Fibroblast of skin of abdomen (primary cell): ENCODE data around the gene ELMO1.

Experiments used
- DNase-seq: peaks from one replicate; pipeline ENCODE4 v3.0.0-alpha.2; 2013

ELMO1 gene

GRCh38 chr7:37262181-37262580 lies 186.5 kb downstream of the ELMO1 start:
- DNase-seq = no peak

- no peak for DNase-seq
Observed at GRCh38 chr7:37259319-37259821, 189.3 kb downstream of the ELMO1 start.

GRCh38 chr7:37256631-37257030 lies 192.0 kb downstream of the ELMO1 start:
- no peak for DNase-seq

DNA sequence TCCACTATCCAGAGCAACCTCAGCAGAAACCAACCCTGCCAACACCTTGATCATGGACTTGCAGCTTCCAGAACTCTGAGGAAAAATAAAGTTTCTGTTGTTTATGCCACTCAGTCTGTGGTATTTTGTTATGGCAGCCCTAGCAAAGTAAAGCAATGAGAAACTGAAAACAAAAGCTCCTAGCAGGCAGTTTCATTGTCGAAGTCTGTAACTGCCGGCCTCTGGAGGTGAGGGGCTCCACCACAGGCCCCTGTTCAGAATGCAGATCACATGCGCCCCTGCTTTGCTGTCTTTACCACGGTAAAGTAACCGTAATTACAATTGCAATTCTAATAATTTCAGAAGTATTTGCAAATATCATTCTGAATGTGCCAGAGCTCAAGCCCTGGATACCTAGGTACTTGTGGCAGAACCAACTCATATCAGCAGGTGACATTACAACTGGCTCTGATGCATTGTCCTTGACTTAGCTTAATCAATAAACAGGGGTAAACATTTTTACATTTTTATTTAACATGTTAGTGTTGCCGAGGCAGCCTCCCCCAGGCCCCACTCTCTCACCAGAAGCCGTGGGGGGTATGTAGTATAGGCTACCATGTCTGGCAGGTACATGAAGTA lies 193.2 kb downstream of the ELMO1 start:
- DNase-seq = no peak

GRCh38 chr7:37251222-37251621 lies 197.4 kb downstream of the ELMO1 start:
- DNase-seq = no peak

DNA sequence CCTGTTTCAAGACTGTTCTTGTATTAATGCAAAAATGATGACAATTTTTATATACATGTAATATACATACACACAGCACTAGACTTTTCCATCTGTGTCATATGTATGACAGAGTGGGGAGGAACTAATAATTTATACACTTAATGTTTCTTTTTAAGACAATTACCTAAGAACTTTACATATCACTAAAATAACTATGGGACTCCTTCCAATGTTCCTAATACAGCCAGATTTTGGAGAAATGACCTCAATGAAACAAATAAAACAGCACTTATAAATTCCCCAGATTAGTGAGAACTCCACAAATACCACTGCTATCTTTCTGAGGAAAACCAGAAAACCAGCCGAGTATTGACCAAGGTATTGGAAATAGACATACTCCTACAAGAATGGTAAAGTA lies 199.4 kb downstream of the ELMO1 start:
- no peak for DNase-seq

DNA sequence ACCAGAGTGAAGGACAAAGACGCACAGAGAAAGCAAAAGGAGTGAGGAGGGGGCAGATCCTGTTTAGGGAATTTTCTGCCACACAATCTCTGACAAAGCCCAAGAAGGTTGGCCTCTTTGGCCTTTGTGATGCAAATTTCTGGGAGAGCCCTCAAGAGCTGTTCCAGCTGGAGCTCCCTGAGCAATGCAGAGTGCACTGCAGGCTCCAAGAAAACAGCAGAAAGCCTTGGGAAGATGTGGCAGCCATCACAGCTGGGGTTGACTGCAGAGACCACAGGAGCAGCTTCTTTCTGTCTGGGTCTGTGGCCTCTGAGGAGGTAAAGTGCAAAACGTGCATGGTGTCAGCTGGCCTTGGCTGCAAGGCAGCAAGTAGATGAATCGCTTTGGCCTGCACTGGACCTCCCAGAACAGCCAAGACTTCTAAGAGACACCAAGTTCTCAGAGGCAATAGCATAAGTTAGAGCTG lies 200.2 kb downstream of the ELMO1 start:
- no peak for DNase-seq

DNA sequence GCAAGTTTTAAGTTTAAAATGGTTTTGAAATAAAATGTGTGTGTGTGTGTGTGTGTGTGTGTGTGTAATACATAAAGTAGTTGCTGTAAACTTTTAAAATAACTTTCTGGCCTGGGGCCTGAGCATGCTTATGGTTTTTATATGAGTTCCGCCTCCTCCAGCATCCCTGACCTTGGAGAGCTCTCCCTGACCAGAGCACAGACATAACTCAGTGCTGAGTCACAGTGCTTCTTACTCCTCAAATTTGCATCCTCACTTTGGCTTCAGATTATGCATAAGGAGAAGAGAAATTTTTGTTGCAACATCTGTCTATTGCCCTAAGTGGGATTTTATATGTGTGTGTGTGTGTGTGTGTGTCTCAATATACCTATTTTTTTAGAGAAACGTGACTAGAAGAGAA lies 200.8 kb downstream of the ELMO1 start:
- DNase-seq = peak; percentile 49

DNA sequence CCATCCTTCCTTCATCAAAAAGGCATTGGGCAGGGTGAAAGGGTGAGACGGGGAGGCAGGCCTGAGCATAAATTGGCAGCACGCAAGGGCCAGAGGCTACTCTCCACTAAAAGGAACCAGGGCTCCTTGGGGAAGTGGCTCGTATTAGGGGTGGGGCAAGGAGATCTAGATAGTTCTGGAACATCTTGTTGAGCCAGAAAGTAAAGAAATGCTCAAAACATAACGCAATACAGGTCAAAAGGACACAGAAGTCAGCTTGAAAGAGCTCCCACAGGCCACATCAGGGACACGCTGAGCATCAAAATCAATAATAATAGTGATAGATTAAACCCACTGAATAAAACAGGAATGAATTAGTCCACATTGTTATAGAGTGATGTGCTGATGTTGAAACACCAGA lies 203.1 kb downstream of the ELMO1 start:
- no peak for DNase-seq

DNA sequence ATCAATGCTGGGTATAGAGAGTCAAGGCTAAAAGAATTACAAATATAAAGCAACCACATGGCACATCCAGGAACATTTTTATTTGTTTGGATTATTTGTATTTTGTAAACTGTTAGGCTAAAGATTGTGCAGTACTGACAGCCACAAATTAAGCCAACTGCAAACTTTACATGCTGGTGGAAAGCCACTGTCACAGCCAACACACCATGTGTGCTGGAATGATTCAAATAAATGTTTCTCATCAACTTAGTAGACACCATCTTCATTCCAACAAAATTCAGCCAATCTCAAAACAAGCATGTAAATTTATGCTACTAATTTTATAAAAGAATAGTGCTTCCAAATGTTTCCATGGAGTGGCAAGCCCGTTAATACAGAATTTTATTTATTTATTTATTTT lies 211.8 kb downstream of the ELMO1 start:
- DNase-seq = no peak

DNA sequence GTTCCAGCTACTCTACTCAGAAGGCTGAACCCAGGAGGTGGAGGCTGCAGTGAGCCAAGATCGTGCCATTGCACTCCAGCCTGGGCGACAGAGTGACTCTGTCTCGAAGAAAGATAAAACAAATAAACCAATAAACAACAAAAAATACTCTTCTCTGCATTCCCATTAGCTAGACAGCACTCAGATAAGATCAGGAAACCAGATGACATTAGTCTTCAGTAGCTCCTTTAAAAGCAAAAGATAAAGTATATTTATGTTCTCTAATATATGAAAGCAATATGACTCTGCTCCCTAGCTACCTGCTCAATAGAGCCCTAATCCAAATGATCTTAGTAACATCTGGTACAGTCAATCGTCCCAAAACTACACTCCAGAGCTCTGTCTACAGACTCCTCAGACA lies 212.9 kb downstream of the ELMO1 start:
- DNase-seq = no peak

- no peak for DNase-seq
Observed at GRCh38 chr7:37234928-37235327, 213.7 kb downstream of the ELMO1 start.

- DNase-seq = no peak
Observed at GRCh38 chr7:37234334-37234733, 214.3 kb downstream of the ELMO1 start.

DNA sequence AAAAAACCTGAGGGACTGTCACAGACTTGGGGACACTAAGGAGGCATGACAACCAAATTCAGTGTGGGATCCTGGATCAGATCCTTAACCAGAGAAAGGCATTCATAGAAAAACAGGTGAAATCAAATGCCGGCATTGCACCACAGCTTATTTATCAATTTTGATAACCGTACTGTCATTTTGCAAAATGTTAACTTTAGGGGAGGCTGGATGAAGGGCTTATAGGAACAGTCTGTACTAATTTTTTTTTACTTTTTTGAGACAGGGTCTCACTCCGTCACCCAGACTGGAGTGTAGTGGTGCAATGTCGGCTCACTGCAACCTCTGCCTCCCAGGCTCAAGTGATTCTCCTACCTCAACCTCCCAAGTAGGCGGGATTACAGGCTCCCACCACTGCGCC lies 217.1 kb downstream of the ELMO1 start:
- DNase-seq = no peak

DNA sequence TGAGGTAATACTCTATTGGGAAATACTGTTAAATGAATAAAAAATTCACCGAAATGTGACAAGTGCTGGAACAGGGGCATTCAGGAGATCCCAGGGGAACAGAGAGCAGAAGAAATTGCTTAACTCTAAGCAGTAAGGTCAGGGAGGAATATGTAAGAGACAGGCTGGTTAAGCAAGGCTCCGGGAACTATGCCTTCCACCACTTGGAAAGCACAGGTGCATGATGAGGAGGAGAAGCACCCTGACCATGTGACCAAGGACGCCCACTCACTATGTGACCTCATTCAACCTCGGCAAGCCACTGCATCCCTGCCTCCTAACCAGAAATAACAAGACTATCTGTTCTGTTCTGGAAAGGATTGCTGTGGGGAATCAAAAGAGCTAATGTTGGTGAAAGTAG lies 218.4 kb downstream of the ELMO1 start:
- DNase-seq = no peak

DNA sequence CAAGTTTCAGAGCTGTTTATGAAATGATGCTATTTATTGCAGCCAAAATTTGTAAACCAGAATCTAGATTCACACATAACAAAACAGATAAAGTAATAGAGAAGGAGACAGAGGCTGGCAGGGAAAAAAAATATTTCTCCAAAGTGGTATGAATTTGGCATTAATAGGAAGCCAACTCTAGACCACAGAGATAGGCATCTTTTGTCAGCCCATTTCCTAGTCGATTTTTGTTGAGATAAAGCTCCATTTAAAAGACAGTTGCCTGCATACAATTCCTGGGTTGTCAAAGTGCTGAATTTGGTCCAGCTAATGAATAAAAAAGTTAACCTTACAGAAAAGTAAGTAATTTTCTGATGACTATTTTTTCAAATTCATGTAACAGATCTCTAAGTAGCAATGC lies 219.3 kb downstream of the ELMO1 start:
- DNase-seq = no peak

DNA sequence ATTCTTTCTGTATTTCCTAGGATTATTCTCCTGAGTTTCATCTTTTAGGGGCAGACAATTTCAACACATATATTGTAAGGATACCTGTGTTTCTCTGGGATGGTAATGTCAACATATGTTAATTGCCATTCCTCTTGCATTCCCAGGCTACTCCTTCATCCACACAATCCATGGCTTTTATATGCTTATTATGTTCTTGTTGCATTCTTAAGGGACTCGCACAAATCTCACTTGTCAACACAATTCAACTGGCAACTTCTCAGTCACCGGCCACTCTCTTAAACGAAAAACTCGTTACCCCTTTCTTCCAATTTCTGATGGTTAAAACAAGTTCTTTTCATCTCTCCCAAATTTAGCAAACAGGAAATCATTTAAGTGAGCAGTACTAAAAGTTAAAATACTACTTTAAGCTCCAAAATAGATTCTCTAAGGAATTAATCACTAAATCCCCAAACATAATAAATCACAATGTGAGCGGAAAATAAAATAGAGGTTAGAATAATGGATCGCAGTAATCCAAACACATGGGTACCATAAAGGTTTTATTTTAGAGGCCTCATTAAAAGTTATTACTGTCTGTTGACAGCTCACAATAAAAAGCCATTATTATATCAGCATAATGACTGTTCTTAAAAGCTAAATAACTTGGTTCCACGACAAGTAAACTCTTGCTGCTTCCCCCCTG lies 223.2 kb downstream of the ELMO1 start:
- DNase-seq = no peak

DNA sequence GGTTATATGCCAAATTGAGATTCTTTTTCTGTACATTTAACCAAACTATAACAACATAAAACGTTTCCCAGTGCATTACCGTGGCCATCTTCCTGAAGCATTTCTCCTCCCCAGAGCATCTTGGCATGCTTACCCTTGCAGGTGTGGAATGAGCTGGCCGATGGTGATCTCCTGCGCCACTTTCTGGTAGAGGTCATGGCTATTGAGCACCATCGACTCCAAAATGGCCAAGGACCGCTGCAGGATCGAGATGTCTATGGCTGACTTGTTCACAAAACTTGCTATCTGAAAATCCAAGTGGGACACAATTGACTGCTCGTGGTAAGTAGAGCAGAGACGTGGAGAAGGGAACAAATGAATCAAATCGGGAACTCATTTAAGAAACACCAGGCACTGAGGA lies 223.9 kb downstream of the ELMO1 start:
- DNase-seq = no peak

- DNase-seq = no peak
Observed at GRCh38 chr7:37220664-37221063, 228.0 kb downstream of the ELMO1 start.

GRCh38 chr7:37218956-37219355 lies 229.7 kb downstream of the ELMO1 start:
- no peak for DNase-seq

GRCh38 chr7:37216923-37217322 lies 231.7 kb downstream of the ELMO1 start:
- DNase-seq = no peak

DNA sequence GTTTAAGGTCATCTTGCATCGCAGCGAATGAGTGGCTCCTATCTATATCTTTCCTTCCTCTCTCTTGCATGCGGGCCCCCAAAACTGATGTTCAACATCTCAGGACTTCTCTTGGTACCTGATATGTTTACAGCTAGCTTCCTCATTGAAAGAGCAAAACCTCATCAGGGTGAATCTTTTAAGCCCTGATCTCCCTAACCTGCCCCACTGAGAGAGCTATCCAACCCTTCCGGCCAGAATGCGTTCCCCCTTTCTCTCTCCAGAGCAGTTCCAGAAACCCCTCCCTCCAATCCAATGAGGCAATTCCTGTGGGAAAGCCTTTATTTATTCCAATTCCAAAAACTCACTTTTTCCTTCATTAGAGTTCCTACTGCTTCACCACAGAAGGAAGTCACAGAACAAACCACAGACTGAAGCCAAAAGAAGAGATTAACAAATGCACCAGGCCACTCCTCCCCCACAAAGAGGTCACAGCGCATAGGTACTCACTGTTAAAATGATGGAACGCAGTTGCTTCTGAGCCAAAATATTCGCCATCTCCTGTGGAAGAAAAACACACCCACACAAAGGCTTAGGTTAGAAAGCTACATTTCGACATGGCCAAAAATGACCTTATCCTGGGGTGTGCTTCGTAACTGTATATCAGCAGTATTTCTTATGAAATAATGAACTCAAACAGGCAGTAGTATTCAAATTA lies 232.4 kb downstream of the ELMO1 start:
- DNase-seq = no peak

- no peak for DNase-seq
Observed at GRCh38 chr7:37215290-37215923, 233.3 kb downstream of the ELMO1 start.
